K562 (cell line): ENCODE results near the gene PGAP3. TPM values are rescaled to one million over a fixed set of nuclear protein-coding genes. Genes with fewer than 3 reads are reported as not detected.

Experiments used
- CBX1 ChIP-seq: sonication (generic); IDR thresholded peaks from 2 replicates; pipeline ENCODE4 v1.6.1; 2016; ENCODE audit warnings: antibody characterized with exemption, low read depth, mild to moderate bottlenecking
- CCNT2 ChIP-seq: IDR thresholded peaks from 2 replicates; pipeline ENCODE4 v1.6.1; 2011; ENCODE audit warnings: borderline replicate concordance, low read depth, mild to moderate bottlenecking, moderate library complexity, mixed read lengths, low read length; ENCODE audit not compliant: insufficient read length; ENCODE audit errors: extremely low read depth
- DMBX1 ChIP-seq: fragments of 250-450 bp; sonication (Bioruptor Pico); IDR thresholded peaks from 2 replicates; pipeline ENCODE4 v1.8.0; 2022; ENCODE audit warnings: inconsistent platforms, mild to moderate bottlenecking, moderate library complexity, borderline replicate concordance
- KDM1A ChIP-seq, 2 experiments: fragments of 450-650 bp; IDR thresholded peaks; 2 replicates each; pipeline ENCODE4 v1.6.1; 2016; ENCODE audit warnings: mild to moderate bottlenecking in 2 of 2
- NFYB ChIP-seq: IDR thresholded peaks from 2 replicates; pipeline ENCODE4 v1.6.1; 2011; ENCODE audit warnings: mild to moderate bottlenecking, moderate library complexity; ENCODE audit not compliant: insufficient read length; ENCODE audit errors: extremely low read depth
- POLR2A ChIP-seq: fragments of 450-650 bp; conservative IDR thresholded peaks from 2 replicates; pipeline ENCODE4 v1.6.1; 2016
- POLR3G ChIP-seq: IDR thresholded peaks from 2 replicates; pipeline ENCODE4 v1.6.1; 2011; ENCODE audit not compliant: insufficient read length, insufficient replicate concordance; ENCODE audit errors: extremely low read depth
- SRSF7 ChIP-seq: fragments of 200-400 bp; formaldehyde crosslinking; optimal IDR thresholded peaks from 2 replicates; pipeline ENCODE3; 2017; ENCODE audit warnings: mild to moderate bottlenecking, low read depth, low read length
- ZNF274 ChIP-seq: IDR thresholded peaks from 2 replicates; pipeline ENCODE4 v1.6.1; 2011; ENCODE audit warnings: low read depth, mild to moderate bottlenecking, low read length, moderate library complexity, borderline replicate concordance
- ZNF354B ChIP-seq: fragments of 250-450 bp; sonication (Bioruptor Pico); IDR thresholded peaks from 2 replicates; pipeline ENCODE4 v1.4.0; 2020
- ZNF384 ChIP-seq: IDR thresholded peaks from 2 replicates; pipeline ENCODE4 v1.6.1; 2012; ENCODE audit warnings: low read depth, low read length, improper control_type of control experiment
- ZNF41 ChIP-seq: fragments of 250-450 bp; sonication (Bioruptor Pico); conservative IDR thresholded peaks from 2 replicates; pipeline ENCODE4 v1.4.0; 2020; ENCODE audit warnings: mild to moderate bottlenecking
- polyA plus RNA-seq, 8 experiments: library from polyadenylated mRNA; depleted of rRNA in 4 of 8; stranded (reverse) in 5 of 8; unstranded in 3 of 8; fragments of >200 nt; fragmentation: Nextera tagmentation in 2 of 8; fragmentation: Illumina TruSeq in 1 of 8; extraction: Ambion mirVana in 2 of 8; extraction: Trizol in 1 of 8; gene quantifications; 2 replicates each; pipeline versions ENCODE4 v1.2.1 to v1.2.3, GENCODE V29; 2011 to 2014; ENCODE audit warnings: inconsistent platforms in 1 of 8, missing spikeins in 1 of 8
- total RNA-seq, 7 experiments: library from RNA; depleted of rRNA in 6 of 7; stranded (reverse); fragments of >200 nt in 6 of 7; fragmentation: Illumina TruSeq in 2 of 7; extraction: Trizol in 2 of 7; gene quantifications; 2 replicates each; pipeline versions ENCODE4 v1.2.1 to v1.2.3, GENCODE V29; 2011 to 2021; ENCODE audit warnings: low replicate concordance in 1 of 7
- TF ChIP-seq, protein P1 (sequence below): fragments of 450-650 bp; IDR thresholded peaks from 2 replicates; pipeline ENCODE4 v1.6.1; 2018; ENCODE audit not compliant: partially characterized antibody
- TF ChIP-seq, protein P2 (sequence below): fragments of 200-400 bp; formaldehyde crosslinking; IDR thresholded peaks from 2 replicates; pipeline ENCODE4 v1.6.1; 2017; ENCODE audit warnings: mild to moderate bottlenecking, low read depth, low read length, moderate library complexity
- TF ChIP-seq, protein P3 (sequence below), 3 experiments: IDR thresholded peaks in 2 of 3; conservative IDR thresholded peaks in 1 of 3; 2 replicates each; pipeline ENCODE4 v1.5.1; 2011 to 2012; ENCODE audit warnings: low read length in 3 of 3, mild to moderate bottlenecking in 3 of 3, control low read depth in 2 of 3, improper control_type of control experiment in 1 of 3, inconsistent platforms in 1 of 3, low read depth in 1 of 3, mixed read lengths in 1 of 3, moderate library complexity in 1 of 3; ENCODE audit not compliant: insufficient read depth in 2 of 3
- TF ChIP-seq, protein P4 (sequence below): fragments of 450-650 bp; IDR thresholded peaks from 2 replicates; pipeline ENCODE4 v1.6.1; 2018; ENCODE audit warnings: mild to moderate bottlenecking, low read depth; ENCODE audit not compliant: partially characterized antibody
- TF ChIP-seq, protein P5 (sequence below): fragments of 250-450 bp; sonication (Bioruptor Pico); IDR thresholded peaks from 2 replicates; pipeline ENCODE4 v1.8.0; 2022; ENCODE audit warnings: inconsistent platforms, mild to moderate bottlenecking, moderate library complexity, borderline replicate concordance

The PGAP3 gene
- total and polyA plus RNA-seq, 9 of the 15 experiments (the other 6 are each of a cell fraction or from before 2014, with no cell fraction given), result 0.38 to 9.4 (median 4.5) TPM

DNA sequence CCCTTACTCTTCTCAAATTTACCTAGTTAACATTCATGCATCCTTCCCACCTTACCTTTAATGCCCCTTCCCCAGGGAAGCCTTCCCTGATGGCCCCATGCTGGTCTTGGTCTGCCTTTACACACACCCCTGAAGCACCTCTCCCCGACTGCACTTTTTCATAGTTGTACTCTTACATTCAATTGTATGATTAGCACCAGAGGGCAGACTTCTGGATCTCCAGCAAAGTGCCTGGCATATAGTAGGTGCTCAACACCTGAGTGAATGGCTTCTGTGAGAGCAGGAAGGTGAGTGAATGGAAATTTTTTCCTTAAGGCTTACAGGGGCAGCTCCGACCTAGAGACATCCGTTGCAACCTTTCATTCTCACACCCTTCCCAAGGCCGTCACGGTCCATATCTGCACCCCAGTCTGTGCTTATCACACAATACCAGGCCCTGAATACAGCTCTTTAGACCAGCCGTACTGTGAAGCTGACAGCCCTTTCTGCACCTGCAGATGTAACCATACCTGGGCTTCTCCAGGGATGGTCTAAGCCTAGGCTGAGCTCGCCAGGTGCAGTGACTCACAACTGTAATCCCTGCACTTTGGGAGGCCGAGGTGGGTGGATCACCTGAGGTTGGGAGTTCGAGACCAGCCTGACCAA lies 4.4 kb downstream of the PGAP3 start (continued):
- TF ChIP-seq, protein P1, sequence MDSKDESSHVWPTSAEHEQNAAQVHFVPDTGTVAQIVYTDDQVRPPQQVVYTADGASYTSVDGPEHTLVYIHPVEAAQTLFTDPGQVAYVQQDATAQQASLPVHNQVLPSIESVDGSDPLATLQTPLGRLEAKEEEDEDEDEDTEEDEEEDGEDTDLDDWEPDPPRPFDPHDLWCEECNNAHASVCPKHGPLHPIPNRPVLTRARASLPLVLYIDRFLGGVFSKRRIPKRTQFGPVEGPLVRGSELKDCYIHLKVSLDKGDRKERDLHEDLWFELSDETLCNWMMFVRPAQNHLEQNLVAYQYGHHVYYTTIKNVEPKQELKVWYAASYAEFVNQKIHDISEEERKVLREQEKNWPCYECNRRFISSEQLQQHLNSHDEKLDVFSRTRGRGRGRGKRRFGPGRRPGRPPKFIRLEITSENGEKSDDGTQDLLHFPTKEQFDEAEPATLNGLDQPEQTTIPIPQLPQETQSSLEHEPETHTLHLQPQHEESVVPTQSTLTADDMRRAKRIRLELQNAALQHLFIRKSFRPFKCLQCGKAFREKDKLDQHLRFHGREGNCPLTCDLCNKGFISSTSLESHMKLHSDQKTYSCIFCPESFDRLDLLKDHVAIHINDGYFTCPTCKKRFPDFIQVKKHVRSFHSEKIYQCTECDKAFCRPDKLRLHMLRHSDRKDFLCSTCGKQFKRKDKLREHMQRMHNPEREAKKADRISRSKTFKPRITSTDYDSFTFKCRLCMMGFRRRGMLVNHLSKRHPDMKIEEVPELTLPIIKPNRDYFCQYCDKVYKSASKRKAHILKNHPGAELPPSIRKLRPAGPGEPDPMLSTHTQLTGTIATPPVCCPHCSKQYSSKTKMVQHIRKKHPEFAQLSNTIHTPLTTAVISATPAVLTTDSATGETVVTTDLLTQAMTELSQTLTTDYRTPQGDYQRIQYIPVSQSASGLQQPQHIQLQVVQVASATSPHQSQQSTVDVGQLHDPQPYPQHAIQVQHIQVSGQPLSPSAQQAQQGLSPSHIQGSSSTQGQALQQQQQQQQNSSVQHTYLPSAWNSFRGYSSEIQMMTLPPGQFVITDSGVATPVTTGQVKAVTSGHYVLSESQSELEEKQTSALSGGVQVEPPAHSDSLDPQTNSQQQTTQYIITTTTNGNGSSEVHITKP, result no peak
- TF ChIP-seq, protein P2, sequence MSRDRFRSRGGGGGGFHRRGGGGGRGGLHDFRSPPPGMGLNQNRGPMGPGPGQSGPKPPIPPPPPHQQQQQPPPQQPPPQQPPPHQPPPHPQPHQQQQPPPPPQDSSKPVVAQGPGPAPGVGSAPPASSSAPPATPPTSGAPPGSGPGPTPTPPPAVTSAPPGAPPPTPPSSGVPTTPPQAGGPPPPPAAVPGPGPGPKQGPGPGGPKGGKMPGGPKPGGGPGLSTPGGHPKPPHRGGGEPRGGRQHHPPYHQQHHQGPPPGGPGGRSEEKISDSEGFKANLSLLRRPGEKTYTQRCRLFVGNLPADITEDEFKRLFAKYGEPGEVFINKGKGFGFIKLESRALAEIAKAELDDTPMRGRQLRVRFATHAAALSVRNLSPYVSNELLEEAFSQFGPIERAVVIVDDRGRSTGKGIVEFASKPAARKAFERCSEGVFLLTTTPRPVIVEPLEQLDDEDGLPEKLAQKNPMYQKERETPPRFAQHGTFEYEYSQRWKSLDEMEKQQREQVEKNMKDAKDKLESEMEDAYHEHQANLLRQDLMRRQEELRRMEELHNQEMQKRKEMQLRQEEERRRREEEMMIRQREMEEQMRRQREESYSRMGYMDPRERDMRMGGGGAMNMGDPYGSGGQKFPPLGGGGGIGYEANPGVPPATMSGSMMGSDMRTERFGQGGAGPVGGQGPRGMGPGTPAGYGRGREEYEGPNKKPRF, result no peak
- TF ChIP-seq ZNF41 (CRISPR knock-in tag), result no peak
- no peak for TF ChIP-seq ZNF274
- TF ChIP-seq CCNT2, result peak; percentile 21
- TF ChIP-seq, protein P3, sequence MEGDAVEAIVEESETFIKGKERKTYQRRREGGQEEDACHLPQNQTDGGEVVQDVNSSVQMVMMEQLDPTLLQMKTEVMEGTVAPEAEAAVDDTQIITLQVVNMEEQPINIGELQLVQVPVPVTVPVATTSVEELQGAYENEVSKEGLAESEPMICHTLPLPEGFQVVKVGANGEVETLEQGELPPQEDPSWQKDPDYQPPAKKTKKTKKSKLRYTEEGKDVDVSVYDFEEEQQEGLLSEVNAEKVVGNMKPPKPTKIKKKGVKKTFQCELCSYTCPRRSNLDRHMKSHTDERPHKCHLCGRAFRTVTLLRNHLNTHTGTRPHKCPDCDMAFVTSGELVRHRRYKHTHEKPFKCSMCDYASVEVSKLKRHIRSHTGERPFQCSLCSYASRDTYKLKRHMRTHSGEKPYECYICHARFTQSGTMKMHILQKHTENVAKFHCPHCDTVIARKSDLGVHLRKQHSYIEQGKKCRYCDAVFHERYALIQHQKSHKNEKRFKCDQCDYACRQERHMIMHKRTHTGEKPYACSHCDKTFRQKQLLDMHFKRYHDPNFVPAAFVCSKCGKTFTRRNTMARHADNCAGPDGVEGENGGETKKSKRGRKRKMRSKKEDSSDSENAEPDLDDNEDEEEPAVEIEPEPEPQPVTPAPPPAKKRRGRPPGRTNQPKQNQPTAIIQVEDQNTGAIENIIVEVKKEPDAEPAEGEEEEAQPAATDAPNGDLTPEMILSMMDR (IDR thresholded peaks at IDR 0.05 in 2 of 3, conservative IDR thresholded peaks at IDR 0.05 in 1 of 3; ENCODE audit: insufficient read depth in 2 of 3, low read depth in 1 of 3, low read length in 3 of 3), result 0 out of 6 replicates have a peak, but pooled peaks of 1 of the 3 experiments have one; percentile 3
- TF ChIP-seq, protein P4, sequence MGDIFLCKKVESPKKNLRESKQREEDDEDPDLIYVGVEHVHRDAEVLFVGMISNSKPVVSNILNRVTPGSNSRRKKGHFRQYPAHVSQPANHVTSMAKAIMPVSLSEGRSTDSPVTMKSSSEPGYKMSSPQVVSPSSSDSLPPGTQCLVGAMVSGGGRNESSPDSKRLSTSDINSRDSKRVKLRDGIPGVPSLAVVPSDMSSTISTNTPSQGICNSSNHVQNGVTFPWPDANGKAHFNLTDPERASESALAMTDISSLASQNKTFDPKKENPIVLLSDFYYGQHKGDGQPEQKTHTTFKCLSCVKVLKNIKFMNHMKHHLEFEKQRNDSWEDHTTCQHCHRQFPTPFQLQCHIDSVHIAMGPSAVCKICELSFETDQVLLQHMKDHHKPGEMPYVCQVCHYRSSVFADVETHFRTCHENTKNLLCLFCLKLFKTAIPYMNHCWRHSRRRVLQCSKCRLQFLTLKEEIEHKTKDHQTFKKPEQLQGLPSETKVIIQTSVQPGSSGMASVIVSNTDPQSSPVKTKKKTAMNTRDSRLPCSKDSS, result no peak
- TF ChIP-seq KDM1A (IDR thresholded peaks at IDR 0.05), result peak; percentile 62 to 67
- TF ChIP-seq NFYB, result no peak
- no peak for TF ChIP-seq ZNF354B (CRISPR knock-in tag)
- TF ChIP-seq, protein P5, sequence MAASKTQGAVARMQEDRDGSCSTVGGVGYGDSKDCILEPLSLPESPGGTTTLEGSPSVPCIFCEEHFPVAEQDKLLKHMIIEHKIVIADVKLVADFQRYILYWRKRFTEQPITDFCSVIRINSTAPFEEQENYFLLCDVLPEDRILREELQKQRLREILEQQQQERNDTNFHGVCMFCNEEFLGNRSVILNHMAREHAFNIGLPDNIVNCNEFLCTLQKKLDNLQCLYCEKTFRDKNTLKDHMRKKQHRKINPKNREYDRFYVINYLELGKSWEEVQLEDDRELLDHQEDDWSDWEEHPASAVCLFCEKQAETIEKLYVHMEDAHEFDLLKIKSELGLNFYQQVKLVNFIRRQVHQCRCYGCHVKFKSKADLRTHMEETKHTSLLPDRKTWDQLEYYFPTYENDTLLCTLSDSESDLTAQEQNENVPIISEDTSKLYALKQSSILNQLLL (CRISPR knock-in tag), result no peak
- TF ChIP-seq SRSF7, result no peak
- TF ChIP-seq CBX1, result no peak
- TF ChIP-seq POLR3G, result no peak
- no peak for TF ChIP-seq POLR2A
- no peak for TF ChIP-seq DMBX1 (CRISPR knock-in tag)
- no peak for TF ChIP-seq ZNF384
